Measurements from ENCODE around the gene PDE8B.

The PDE8B gene

GRCh38 chr5:77200663-77201062 is 9.8 kb upstream of the PDE8B start:
- H3K4me2 ChIP-seq (ENCODE audit: insufficient read depth, low read length): no peak overlapping the region
- no peak overlapping the region for H2AFZ ChIP-seq (ENCODE audit: low read depth, low read length)
- TF ChIP-seq EZH2 (IDR thresholded peaks at IDR 0.05; ENCODE audit: borderline replicate concordance, low read depth, low read length, severe bottlenecking) (no peak), CTCF (IDR thresholded peaks at IDR 0.05; ENCODE audit: borderline replicate concordance, extremely low read depth, low read length, poor library complexity, severe bottlenecking) (no peak)
- no peak overlapping the region for H3K27ac ChIP-seq (ENCODE audit: low read length)
- H3K79me2 ChIP-seq (ENCODE audit: insufficient read depth, low read length): no peaks in the 10 kb centered on the region
- no peaks in the 10 kb centered on the region for H4K20me1 ChIP-seq (ENCODE audit: insufficient read depth, low read length)
- no peaks in the 10 kb centered on the region for H3K36me3 ChIP-seq (ENCODE audit: insufficient read depth, low read length)
- no peak overlapping the region for H3K9ac ChIP-seq (ENCODE audit: low read depth, low read length)
- H3K9me3 ChIP-seq (ENCODE audit: insufficient read depth, low read length, severe bottlenecking): peaks cover 2% of the 10 kb centered on the region
- DNase-seq (no peak), ATAC-seq (ENCODE audit: insufficient read depth, low read depth) (no peak)
- H3K27me3 ChIP-seq (ENCODE audit: insufficient read depth, low read length, poor library complexity): no peaks in the 10 kb centered on the region
- no peaks in the 10 kb centered on the region for H3K4me1 ChIP-seq (ENCODE audit: insufficient read depth, low read length)
- no peak overlapping the region for H3K4me3 ChIP-seq (ENCODE audit: low read depth in 1 of 2, low read length in 2 of 2)

GRCh38 chr5:77202145-77202544 is 8.3 kb upstream of the PDE8B start:
- no peaks in the 10 kb centered on the region for H3K27me3 ChIP-seq (ENCODE audit: insufficient read depth, low read length, poor library complexity)
- H3K4me3 ChIP-seq (ENCODE audit: low read depth in 1 of 2, low read length in 2 of 2): no peak overlapping the region
- no peak for TF ChIP-seq CTCF (IDR thresholded peaks at IDR 0.05; ENCODE audit: borderline replicate concordance, extremely low read depth, low read length, poor library complexity, severe bottlenecking)
- TF ChIP-seq EZH2 (IDR thresholded peaks at IDR 0.05; ENCODE audit: borderline replicate concordance, low read depth, low read length, severe bottlenecking): no peak
- H3K27ac ChIP-seq (ENCODE audit: low read length): no peak overlapping the region
- H3K4me1 ChIP-seq (ENCODE audit: insufficient read depth, low read length): no peaks in the 10 kb centered on the region
- no peaks in the 10 kb centered on the region for H4K20me1 ChIP-seq (ENCODE audit: insufficient read depth, low read length)
- DNase-seq: no peak
- no peak overlapping the region for H2AFZ ChIP-seq (ENCODE audit: low read depth, low read length)
- H3K79me2 ChIP-seq (ENCODE audit: insufficient read depth, low read length): no peaks in the 10 kb centered on the region
- ATAC-seq (ENCODE audit: insufficient read depth, low read depth): no peak
- no peak overlapping the region for H3K4me2 ChIP-seq (ENCODE audit: insufficient read depth, low read length)
- H3K9me3 ChIP-seq (ENCODE audit: insufficient read depth, low read length, severe bottlenecking): peaks cover 2% of the 10 kb centered on the region
- no peaks in the 10 kb centered on the region for H3K36me3 ChIP-seq (ENCODE audit: insufficient read depth, low read length)
- no peak overlapping the region for H3K9ac ChIP-seq (ENCODE audit: low read depth, low read length)

GRCh38 chr5:77204967-77205366 is 5.5 kb upstream of the PDE8B start:
- H3K79me2 ChIP-seq (ENCODE audit: insufficient read depth, low read length): no peaks in the 10 kb centered on the region
- H3K36me3 ChIP-seq (ENCODE audit: insufficient read depth, low read length): no peaks in the 10 kb centered on the region
- no peak overlapping the region for H3K9ac ChIP-seq (ENCODE audit: low read depth, low read length)
- no peaks in the 10 kb centered on the region for H3K4me1 ChIP-seq (ENCODE audit: insufficient read depth, low read length)
- no peak for ATAC-seq (ENCODE audit: insufficient read depth, low read depth)
- no peak overlapping the region for H3K4me2 ChIP-seq (ENCODE audit: insufficient read depth, low read length)
- no peak overlapping the region for H3K27ac ChIP-seq (ENCODE audit: low read length)
- H3K4me3 ChIP-seq (ENCODE audit: low read depth in 1 of 2, low read length in 2 of 2): no peak overlapping the region
- peaks cover 9% of the 10 kb centered on the region for H3K27me3 ChIP-seq (ENCODE audit: insufficient read depth, low read length, poor library complexity)
- no peaks in the 10 kb centered on the region for H3K9me3 ChIP-seq (ENCODE audit: insufficient read depth, low read length, severe bottlenecking)
- DNase-seq: no peak
- H4K20me1 ChIP-seq (ENCODE audit: insufficient read depth, low read length): no peaks in the 10 kb centered on the region
- no peak overlapping the region for H2AFZ ChIP-seq (ENCODE audit: low read depth, low read length)
- TF ChIP-seq CTCF (IDR thresholded peaks at IDR 0.05; ENCODE audit: borderline replicate concordance, extremely low read depth, low read length, poor library complexity, severe bottlenecking) (no peak), EZH2 (IDR thresholded peaks at IDR 0.05; ENCODE audit: borderline replicate concordance, low read depth, low read length, severe bottlenecking) (no peak)
